ENCODE data around the gene PICALM. TPM values are rescaled to one million over a fixed set of nuclear protein-coding genes. Genes with fewer than 3 reads are reported as not detected.
A peak's percentile ranks its signal among the peaks of the same experiment; 100 is the strongest.

PICALM gene
- total and polyA plus RNA-seq, 10 of the 15 experiments (the other 5 are each of a cell fraction or from before 2014, with no cell fraction given), result 4.3 to 150 (median 41.8) TPM

GRCh38 chr11:86068951-86069407 is at the start of gene PICALM (continued):
- TF ChIP-seq NKRF (conservative IDR thresholded peaks at IDR 0.05) (peak; percentile 37; the same call in 1 of the 2 replicates), POLR2A (IDR thresholded peaks at IDR 0.05; ENCODE audit: low read depth, low read length) (peak; percentile 81), MEF2B (IDR thresholded peaks at IDR 0.05; ENCODE audit: partially characterized antibody, poor library complexity, severe bottlenecking) (peak; percentile 79), HCFC1 (IDR thresholded peaks at IDR 0.05; ENCODE audit: low read length) (0 out of 2 replicates have a peak, but pooled peaks have one; percentile 30), TCF12 (IDR thresholded peaks at IDR 0.05; ENCODE audit: low read depth, low read length) (peak; percentile 56; the same call in 1 of the 2 replicates), ZNF622 (IDR thresholded peaks at IDR 0.05) (no peak), ESRRA (IDR thresholded peaks at IDR 0.05; ENCODE audit: low read length) (no peak), HDAC2 (IDR thresholded peaks at IDR 0.05) (no peak), USF2 (IDR thresholded peaks at IDR 0.05; ENCODE audit: borderline replicate concordance, low read depth, low read length) (peak; percentile 88), SIN3A (IDR thresholded peaks at IDR 0.05; ENCODE audit: low read depth, low read length) (no peak), SP1 (IDR thresholded peaks at IDR 0.05; ENCODE audit: low read depth, low read length) (peak; percentile 55), MLLT1 (IDR thresholded peaks at IDR 0.05) (no peak), NR2C1 (IDR thresholded peaks at IDR 0.05) (peak; percentile 64), SMAD1 (IDR thresholded peaks at IDR 0.05; ENCODE audit: low read depth, partially characterized antibody) (no peak), RB1 (IDR thresholded peaks at IDR 0.05; ENCODE audit: borderline replicate concordance) (peak; percentile 31; the same call in 1 of the 2 replicates), BACH1 (IDR thresholded peaks at IDR 0.05; ENCODE audit: borderline replicate concordance) (peak; percentile 31; the same call in 1 of the 2 replicates), SMAD5 (IDR thresholded peaks at IDR 0.05; ENCODE audit: low read depth) (0 out of 2 replicates have a peak, but pooled peaks have one; percentile 56), RAD51 (IDR thresholded peaks at IDR 0.05) (peak; percentile 99), ATF3 (IDR thresholded peaks at IDR 0.05; ENCODE audit: borderline replicate concordance, extremely low read depth, low read depth, low read length) (peak; percentile 56; the same call in 1 of the 2 replicates), EED (IDR thresholded peaks at IDR 0.05; ENCODE audit: low read depth) (peak; percentile 92), YY1 (IDR thresholded peaks at IDR 0.05; ENCODE audit: low read depth, low read length) (peak; percentile 97)
- TF ChIP-seq, protein P1, sequence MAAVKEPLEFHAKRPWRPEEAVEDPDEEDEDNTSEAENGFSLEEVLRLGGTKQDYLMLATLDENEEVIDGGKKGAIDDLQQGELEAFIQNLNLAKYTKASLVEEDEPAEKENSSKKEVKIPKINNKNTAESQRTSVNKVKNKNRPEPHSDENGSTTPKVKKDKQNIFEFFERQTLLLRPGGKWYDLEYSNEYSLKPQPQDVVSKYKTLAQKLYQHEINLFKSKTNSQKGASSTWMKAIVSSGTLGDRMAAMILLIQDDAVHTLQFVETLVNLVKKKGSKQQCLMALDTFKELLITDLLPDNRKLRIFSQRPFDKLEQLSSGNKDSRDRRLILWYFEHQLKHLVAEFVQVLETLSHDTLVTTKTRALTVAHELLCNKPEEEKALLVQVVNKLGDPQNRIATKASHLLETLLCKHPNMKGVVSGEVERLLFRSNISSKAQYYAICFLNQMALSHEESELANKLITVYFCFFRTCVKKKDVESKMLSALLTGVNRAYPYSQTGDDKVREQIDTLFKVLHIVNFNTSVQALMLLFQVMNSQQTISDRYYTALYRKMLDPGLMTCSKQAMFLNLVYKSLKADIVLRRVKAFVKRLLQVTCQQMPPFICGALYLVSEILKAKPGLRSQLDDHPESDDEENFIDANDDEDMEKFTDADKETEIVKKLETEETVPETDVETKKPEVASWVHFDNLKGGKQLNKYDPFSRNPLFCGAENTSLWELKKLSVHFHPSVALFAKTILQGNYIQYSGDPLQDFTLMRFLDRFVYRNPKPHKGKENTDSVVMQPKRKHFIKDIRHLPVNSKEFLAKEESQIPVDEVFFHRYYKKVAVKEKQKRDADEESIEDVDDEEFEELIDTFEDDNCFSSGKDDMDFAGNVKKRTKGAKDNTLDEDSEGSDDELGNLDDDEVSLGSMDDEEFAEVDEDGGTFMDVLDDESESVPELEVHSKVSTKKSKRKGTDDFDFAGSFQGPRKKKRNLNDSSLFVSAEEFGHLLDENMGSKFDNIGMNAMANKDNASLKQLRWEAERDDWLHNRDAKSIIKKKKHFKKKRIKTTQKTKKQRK (IDR thresholded peaks at IDR 0.05; ENCODE audit: low read depth, low read length), result no peak
- TF ChIP-seq, protein P2, sequence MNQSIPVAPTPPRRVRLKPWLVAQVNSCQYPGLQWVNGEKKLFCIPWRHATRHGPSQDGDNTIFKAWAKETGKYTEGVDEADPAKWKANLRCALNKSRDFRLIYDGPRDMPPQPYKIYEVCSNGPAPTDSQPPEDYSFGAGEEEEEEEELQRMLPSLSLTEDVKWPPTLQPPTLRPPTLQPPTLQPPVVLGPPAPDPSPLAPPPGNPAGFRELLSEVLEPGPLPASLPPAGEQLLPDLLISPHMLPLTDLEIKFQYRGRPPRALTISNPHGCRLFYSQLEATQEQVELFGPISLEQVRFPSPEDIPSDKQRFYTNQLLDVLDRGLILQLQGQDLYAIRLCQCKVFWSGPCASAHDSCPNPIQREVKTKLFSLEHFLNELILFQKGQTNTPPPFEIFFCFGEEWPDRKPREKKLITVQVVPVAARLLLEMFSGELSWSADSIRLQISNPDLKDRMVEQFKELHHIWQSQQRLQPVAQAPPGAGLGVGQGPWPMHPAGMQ (IDR thresholded peaks at IDR 0.05; ENCODE audit: borderline replicate concordance), result no peak

All from GM12878 (cell line).